Mammary epithelial cell (primary cell): Measurements from ENCODE around the gene DENND4B.

Source experiments
- EZH2 ChIP-seq: IDR thresholded peaks from 2 replicates; pipeline ENCODE4 v1.6.1; 2012; ENCODE audit warnings: low read length, inconsistent platforms, borderline replicate concordance
- TF ChIP-seq, protein P1 (sequence below), 2 donors: IDR thresholded peaks in 1 of 2; conservative IDR thresholded peaks in 1 of 2; 2 replicates each; pipeline ENCODE4 v1.5.1; 2011 to 2012; ENCODE audit warnings: inconsistent platforms in 2 of 2, low read length in 2 of 2, mild to moderate bottlenecking in 2 of 2, control low read depth in 1 of 2, low read depth in 1 of 2; ENCODE audit not compliant: insufficient read depth in 1 of 2; ENCODE audit errors: extremely low read depth in 1 of 2

DNA sequence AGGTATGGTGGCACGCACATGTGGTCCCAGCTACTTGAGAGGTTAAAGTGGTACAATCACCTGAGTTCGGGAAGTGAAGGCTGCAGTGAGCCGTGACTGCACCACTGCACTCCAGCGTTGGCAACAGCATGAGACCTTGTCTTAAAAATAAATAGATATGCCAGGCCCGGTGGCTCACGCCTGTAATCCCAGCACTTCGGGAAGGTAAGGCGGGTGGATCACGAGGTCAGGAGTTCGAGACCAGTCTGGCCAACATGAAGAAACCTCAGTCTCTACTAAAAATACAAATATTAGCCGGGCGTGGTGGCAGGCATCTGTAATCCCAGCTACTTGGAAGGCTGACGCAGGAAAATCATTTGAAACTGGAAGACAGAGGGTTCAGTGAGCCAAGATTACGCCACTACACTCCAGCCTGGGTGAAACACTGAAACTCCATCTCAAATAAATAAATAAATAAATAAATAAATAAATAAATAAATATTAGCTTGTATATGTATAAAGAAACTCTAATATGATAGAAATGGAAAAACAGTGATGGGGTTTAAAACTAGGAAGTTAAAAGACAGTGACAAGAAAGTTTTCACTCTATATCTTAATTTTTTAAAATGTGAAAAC is 42.6 kb downstream of the DENND4B start:
- TF ChIP-seq EZH2, result no peak
- TF ChIP-seq, protein P1, sequence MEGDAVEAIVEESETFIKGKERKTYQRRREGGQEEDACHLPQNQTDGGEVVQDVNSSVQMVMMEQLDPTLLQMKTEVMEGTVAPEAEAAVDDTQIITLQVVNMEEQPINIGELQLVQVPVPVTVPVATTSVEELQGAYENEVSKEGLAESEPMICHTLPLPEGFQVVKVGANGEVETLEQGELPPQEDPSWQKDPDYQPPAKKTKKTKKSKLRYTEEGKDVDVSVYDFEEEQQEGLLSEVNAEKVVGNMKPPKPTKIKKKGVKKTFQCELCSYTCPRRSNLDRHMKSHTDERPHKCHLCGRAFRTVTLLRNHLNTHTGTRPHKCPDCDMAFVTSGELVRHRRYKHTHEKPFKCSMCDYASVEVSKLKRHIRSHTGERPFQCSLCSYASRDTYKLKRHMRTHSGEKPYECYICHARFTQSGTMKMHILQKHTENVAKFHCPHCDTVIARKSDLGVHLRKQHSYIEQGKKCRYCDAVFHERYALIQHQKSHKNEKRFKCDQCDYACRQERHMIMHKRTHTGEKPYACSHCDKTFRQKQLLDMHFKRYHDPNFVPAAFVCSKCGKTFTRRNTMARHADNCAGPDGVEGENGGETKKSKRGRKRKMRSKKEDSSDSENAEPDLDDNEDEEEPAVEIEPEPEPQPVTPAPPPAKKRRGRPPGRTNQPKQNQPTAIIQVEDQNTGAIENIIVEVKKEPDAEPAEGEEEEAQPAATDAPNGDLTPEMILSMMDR (conservative IDR thresholded peaks at IDR 0.05 in 1 of 2, IDR thresholded peaks at IDR 0.05 in 1 of 2; ENCODE audit: extremely low read depth in 1 of 2, insufficient read depth in 1 of 2, low read depth in 1 of 2, low read length in 2 of 2), result no peak
